Lower lobe of right lung (tissue), 2 donors: ENCODE data around the gene IRX2. TPM values are rescaled to one million over a fixed set of nuclear protein-coding genes. Genes with fewer than 3 reads are reported as not detected.

Source experiments
- ATAC-seq, 2 donors: fragments of 200-7000 bp; cut with Tn5 transposase; one replicate each; pipeline ENCODE4 v1.9.1; 2020 to 2022; ENCODE audit warnings: mild to moderate bottlenecking in 2 of 2, moderate library complexity in 2 of 2
- DNase-seq: peaks from one replicate; pipeline ENCODE4 v3.0.0-alpha.2; 2020
- H3K27ac ChIP-seq: fragments of 200-600 bp; one replicate; pipeline ENCODE4 v1.8.0; 2022
- H3K27me3 ChIP-seq: fragments of 200-600 bp; one replicate; pipeline ENCODE4 v1.8.0; 2022; ENCODE audit warnings: low read depth
- H3K36me3 ChIP-seq: fragments of 200-600 bp; one replicate; pipeline ENCODE4 v1.8.0; 2022; ENCODE audit warnings: mild to moderate bottlenecking
- H3K4me1 ChIP-seq: fragments of 200-600 bp; one replicate; pipeline ENCODE4 v1.8.0; 2022
- H3K4me3 ChIP-seq: fragments of 200-600 bp; one replicate; pipeline ENCODE4 v1.8.0; 2022; ENCODE audit warnings: mild to moderate bottlenecking
- H3K9me3 ChIP-seq: fragments of 200-600 bp; one replicate; pipeline ENCODE4 v1.8.0; 2022
- intact Hi-C: fragments of 100-400 bp; cut with DNase I; formaldehyde crosslinking; loops from one replicate; pipeline ENCODE4 v1.11.0; 2022
- total RNA-seq: library from RNA; stranded (reverse); fragmentation: NEBNext Ultra II Directional; extraction: Animal tissue kit (Norgen Biotek cat#: 25700); gene quantifications from one replicate; pipeline ENCODE4 v1.2.1, GENCODE V29; 2021
- TF ChIP-seq, protein P1 (sequence below): fragments of 200-600 bp; IDR thresholded peaks from one replicate; pipeline ENCODE4 v1.8.0; 2022; ENCODE audit warnings: antibody characterized with exemption, mild to moderate bottlenecking
- donor health status: DM: no; HTN: yes; CAD: no; lungs with severe emphysema.

The IRX2 gene
- total RNA-seq, 1 donor from 2014 or later, result 52.1 TPM

DNA sequence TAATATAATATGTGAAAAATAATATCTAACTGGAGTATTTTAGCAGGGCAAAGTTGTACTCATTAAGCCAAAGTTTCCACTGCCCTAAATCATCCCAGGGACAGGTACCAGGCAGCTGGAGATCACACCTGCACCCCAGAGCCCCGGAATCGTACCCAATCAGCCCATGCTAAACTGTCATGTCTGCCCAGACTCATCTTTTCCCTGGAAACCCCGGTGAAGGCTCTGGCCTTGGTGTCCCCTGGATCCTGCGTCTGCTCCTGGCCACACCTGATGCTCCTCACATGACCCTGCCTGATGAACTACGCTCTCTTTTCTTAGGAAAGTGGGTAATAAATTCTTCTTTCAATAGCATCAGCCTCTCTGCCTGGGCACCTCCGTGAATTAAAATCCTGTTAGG, 15.6 kb upstream of the IRX2 start:
- no peaks in the 10 kb centered on the region for H3K36me3 ChIP-seq

DNA sequence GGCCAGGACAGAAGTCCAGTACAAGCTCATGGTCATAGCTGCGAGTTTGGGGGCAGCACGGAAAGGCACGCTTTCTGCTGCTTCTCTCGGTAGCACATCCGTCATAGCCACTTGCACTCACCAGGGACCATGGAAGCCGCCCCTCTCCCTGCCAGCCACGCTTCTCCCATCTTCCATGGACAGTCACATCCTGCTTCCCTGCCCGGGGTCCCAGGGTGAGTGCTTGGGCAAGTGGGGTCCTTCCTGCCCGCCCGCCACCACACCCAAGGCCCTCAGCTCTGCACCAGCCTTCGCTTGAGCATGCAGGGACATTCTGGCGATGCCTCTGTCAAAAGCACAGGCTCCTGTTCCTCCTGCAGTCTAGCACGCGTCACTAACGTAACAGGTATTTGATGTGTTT, 13.1 kb upstream of the IRX2 start:
- ATAC-seq (no peak), DNase-seq (no peak)
- intact Hi-C loops, result no loop called here
- no peaks in the 10 kb centered on the region for H3K36me3 ChIP-seq
- TF ChIP-seq, protein P1, sequence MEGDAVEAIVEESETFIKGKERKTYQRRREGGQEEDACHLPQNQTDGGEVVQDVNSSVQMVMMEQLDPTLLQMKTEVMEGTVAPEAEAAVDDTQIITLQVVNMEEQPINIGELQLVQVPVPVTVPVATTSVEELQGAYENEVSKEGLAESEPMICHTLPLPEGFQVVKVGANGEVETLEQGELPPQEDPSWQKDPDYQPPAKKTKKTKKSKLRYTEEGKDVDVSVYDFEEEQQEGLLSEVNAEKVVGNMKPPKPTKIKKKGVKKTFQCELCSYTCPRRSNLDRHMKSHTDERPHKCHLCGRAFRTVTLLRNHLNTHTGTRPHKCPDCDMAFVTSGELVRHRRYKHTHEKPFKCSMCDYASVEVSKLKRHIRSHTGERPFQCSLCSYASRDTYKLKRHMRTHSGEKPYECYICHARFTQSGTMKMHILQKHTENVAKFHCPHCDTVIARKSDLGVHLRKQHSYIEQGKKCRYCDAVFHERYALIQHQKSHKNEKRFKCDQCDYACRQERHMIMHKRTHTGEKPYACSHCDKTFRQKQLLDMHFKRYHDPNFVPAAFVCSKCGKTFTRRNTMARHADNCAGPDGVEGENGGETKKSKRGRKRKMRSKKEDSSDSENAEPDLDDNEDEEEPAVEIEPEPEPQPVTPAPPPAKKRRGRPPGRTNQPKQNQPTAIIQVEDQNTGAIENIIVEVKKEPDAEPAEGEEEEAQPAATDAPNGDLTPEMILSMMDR, result no peak
- no peak overlapping the region for H3K4me3 ChIP-seq
- peaks cover 13% of the 10 kb centered on the region for H3K27me3 ChIP-seq
- H3K27ac ChIP-seq, result no peak overlapping the region
- no peaks in the 10 kb centered on the region for H3K4me1 ChIP-seq
- H3K9me3 ChIP-seq, result no peaks in the 10 kb centered on the region

More for the DNA sequence above, 15.6 kb upstream of the IRX2 start:
- Histone ChIP-seq H3K27me3 (peaks cover 4% of the 10 kb centered on the region), H3K27ac (no peak overlapping the region), H3K9me3 (no peaks in the 10 kb centered on the region), H3K4me1 (no peaks in the 10 kb centered on the region), H3K4me3 (no peak overlapping the region)
- intact Hi-C loops, result no loop called here
- DNase-seq (no peak), ATAC-seq (no peak)
- TF ChIP-seq, protein P1, result no peak

DNA sequence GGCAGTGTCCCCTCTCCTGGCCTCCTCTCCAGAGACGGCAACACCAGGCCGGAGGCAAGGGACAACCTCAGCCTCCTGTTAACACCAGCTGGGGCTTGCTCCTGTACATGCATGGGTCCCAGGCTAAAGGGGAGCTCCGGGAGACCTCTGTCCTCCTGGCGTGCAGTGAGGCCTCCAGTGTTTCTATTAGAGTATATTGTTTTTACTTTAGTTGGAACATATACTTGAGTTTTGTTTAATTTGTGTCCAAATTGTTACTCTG, 12.0 kb upstream of the IRX2 start:
- Histone ChIP-seq H3K4me1 (no peaks in the 10 kb centered on the region), H3K36me3 (no peaks in the 10 kb centered on the region), H3K9me3 (no peaks in the 10 kb centered on the region), H3K4me3 (no peak overlapping the region), H3K27ac (no peak overlapping the region), H3K27me3 (peaks cover 22% of the 10 kb centered on the region)
- ATAC-seq, result peak in 1 of 2 donors; percentile 16
- DNase-seq, result no peak
- intact Hi-C loops, result no loop called here
- TF ChIP-seq, protein P1, result no peak

DNA sequence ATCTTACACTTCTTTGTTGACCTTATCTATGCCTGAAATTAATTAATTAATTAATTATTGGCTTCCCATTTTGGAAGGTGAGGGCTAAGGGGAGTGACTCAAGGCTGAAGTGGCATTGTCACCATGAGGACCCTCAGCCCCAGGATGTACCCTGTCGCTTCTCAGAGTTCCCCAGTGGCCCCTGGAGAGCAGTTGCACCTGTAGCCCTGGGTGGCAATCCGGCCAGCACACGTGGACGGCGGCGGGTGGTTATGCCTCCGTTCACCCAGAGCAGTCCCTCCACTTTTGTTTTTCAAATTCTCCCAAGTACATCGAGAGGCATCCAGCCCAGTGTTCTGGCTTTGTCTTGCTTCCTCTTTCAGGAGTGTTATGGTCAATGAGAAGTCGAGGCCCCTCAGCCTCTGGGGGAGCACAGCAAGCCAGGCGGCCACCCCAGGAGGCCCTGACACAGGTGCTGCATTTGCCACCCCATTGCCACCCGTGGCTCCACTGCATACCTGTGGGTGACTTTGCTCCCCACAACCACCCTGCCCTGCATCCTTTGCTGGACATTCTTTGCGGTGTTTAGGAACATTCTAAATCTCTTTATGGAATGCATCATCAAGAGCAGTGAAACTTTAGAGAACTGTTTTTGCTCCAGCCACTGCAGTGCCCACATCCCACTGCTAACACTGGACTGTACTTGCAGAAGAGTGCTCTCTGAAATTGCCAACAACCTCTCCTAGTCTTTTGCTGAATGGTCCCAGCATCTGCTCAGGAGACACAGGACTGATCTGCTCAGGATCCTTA, 11.5 kb upstream of the IRX2 start:
- intact Hi-C loops, result no loop called here
- DNase-seq, result no peak
- Histone ChIP-seq H3K4me1 (no peaks in the 10 kb centered on the region), H3K9me3 (no peaks in the 10 kb centered on the region), H3K36me3 (no peaks in the 10 kb centered on the region), H3K27ac (no peak overlapping the region), H3K4me3 (no peak overlapping the region), H3K27me3 (peaks cover 27% of the 10 kb centered on the region)
- TF ChIP-seq, protein P1, result no peak
- no peak for ATAC-seq

DNA sequence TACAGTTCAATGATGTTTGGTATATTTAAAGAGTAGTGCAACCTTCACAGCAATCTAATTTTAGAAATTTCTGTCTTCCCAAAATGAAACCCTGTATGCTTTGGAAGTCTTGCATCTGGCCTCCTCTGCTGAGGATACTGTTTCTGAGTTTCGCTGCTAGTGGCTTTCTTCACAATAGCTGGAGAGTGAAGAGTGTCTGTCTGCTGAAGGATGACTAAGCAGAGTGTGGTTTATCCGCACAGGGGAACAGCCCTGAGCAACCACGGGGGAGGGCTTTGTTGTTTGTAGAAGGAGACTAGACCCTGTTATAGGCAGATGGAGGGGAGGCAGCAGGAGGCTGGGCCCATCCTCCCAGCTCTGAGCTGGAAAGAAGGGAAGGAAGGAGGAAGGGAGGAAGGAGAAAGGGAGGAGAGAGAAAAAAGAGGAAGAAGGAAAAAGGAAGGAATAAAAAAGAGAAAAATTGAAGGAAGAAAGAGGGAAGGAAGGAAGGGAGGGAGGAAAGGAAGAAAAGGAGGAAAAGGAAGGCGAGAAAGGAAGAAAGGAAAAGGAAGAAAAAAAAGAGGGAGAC, 10.5 kb upstream of the IRX2 start:
- no peak overlapping the region for H3K4me3 ChIP-seq
- no peak overlapping the region for H3K27ac ChIP-seq
- no peaks in the 10 kb centered on the region for H3K9me3 ChIP-seq
- H3K27me3 ChIP-seq, result peaks cover 31% of the 10 kb centered on the region
- ATAC-seq, result no peak
- TF ChIP-seq, protein P1, result no peak
- no peaks in the 10 kb centered on the region for H3K4me1 ChIP-seq
- H3K36me3 ChIP-seq, result no peaks in the 10 kb centered on the region
- intact Hi-C loops, result no loop called here
- no peak for DNase-seq
